ENCODE data around the gene HERC4. TPM values are rescaled to one million over a fixed set of nuclear protein-coding genes. Genes with fewer than 3 reads are reported as not detected.
A peak's percentile ranks its signal among the peaks of the same experiment; 100 is the strongest.
"Not testable (repeated sequence)": the region's sequence is repeated elsewhere in the genome, so short reads cannot be mapped to it uniquely, and the experiment has no call there.

HERC4 gene
- total RNA-seq, 1 experiment from 2014 or later: 41.3 TPM

- DNase-seq (ENCODE audit: low read depth): no peak
Measured at GRCh38 chr10:68047554-68048327, 27.3 kb downstream of the HERC4 start.

GRCh38 chr10:68047122-68047521 lies 28.0 kb downstream of the HERC4 start:
- no peak for DNase-seq (ENCODE audit: low read depth)

- DNase-seq (ENCODE audit: low read depth): no peak
Measured at GRCh38 chr10:68046642-68047041, 28.4 kb downstream of the HERC4 start.

- DNase-seq (ENCODE audit: low read depth): no peak
Measured at GRCh38 chr10:68043030-68043429, 32.1 kb downstream of the HERC4 start.

DNA sequence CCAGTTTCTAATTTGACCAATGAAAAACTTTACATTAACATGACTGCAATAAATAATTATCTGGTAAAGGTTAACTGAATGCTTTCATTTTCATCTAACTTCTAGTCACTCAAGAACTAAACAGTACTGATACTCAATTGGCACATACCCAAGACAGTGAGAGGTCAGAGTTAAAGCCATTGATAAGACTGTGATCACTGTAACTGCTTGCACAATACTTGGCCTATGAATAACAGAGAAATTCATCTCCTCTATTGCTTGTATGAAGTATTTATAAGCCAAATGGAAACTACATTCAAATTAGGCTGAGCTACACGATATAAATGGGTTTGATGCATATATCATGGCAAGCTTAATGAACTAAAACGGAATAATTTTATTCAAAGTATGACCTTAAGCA lies 43.0 kb downstream of the HERC4 start:
- no peak for DNase-seq (ENCODE audit: low read depth)

GRCh38 chr10:68027429-68027828 lies 47.7 kb downstream of the HERC4 start:
- DNase-seq (ENCODE audit: low read depth): no peak

DNA sequence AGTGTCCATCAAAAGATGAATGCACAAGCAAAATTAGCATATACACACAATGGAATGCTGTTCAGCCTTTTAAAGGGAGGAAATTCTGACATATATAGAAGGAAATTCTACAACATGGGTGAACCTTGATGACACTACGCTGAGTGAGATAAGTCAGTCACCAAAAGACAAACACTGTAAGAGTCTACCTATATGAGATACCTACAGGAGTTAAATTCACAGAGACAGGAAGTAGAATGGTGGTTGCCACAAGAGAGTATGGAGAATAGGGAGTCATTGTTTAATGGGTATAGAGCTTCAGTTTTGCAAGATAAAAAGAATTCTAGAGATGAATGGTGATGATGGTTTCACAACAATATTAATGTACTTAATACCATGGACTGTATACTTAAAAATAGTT lies 51.8 kb downstream of the HERC4 start:
- DNase-seq (ENCODE audit: low read depth): no peak

- DNase-seq (ENCODE audit: low read depth): not testable (repeated sequence)
Measured at GRCh38 chr10:68022324-68022723, 52.8 kb downstream of the HERC4 start.

DNA sequence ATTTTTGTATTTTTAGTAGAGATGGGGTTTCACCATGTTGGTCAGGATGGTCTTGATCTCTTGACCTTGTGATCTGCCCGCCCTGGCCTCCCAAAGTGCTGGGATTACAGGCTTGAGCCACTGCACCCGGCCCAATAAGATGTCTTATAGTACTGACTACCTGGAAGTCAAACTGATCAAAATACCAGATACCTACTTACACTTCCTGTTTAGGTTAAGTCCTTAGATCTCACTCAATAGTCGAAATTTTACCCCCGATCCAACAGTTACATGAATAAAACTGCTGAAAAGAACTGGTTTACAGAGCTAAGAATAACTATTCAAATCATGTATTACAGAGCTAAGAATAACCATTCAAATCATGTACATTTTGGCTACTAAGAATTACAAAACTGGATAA lies 58.6 kb downstream of the HERC4 start:
- DNase-seq (ENCODE audit: low read depth): not testable (repeated sequence)

GRCh38 chr10:68010426-68010940 lies 64.6 kb downstream of the HERC4 start:
- DNase-seq (ENCODE audit: low read depth): no peak

DNA sequence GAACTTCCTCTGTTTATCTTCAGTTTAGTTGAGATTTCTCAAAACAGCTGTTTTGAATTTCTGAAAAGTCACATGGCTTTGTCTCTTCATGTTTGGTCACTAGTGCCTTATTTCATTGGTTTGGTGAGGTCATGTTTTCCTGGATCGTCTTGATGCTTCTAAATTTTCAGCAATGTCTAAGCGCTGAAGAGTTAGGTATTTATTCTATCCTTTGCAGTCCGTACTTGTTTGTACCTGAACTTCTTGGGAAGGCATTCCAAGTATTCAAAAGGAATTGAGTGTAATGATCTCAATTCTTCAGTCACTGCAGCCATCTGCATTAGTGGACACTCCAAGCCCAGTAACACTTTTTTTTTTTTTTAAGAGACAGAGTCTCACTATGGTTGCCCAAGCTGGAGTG lies 67.7 kb downstream of the HERC4 start:
- DNase-seq (ENCODE audit: low read depth): no peak

DNA sequence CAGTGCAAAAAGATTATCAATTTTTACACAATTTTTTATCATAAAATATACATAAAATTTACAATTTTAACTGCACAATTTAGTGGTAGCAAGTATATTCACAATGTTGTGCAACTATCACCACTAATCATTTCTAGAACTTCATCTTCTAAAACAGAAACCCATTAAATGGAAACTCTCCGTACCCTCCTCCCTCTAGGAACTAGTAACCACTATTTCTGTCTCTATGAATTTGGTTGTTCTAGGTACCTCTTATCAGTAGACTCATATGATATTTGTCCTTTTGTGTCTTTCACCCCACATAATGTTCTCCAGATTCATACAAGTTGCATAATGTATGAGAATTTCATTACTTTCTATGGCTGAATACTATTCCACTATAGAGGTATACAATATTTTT lies 73.5 kb downstream of the HERC4 start:
- DNase-seq (ENCODE audit: low read depth): no peak

- DNase-seq (ENCODE audit: low read depth): no peak
Measured at GRCh38 chr10:68001000-68001399, 74.1 kb downstream of the HERC4 start.

- DNase-seq (ENCODE audit: low read depth): no peak
Measured at GRCh38 chr10:67990093-67990492, 85.0 kb downstream of the HERC4 start.

- no peak for DNase-seq (ENCODE audit: low read depth)
Measured at GRCh38 chr10:67988606-67989005, 86.5 kb downstream of the HERC4 start.

DNA sequence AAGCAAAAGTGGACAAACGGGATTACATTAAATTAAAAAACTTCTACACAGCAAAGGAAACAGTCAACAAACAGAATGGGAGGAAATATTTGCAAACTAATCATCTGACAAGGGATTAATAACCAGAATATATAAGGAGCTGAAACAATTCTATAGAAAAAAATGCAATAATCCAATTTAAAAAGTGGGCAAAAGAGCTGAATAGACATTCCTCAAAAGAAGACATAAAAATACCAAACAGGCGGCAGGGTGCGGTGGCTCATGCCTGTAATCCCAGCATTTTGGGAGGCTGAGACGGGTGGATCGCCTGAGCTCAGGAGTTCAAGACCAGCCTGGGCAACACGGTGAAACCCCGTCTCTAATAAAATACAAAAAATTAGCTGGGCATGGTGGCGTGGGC lies 92.5 kb downstream of the HERC4 start:
- DNase-seq (ENCODE audit: low read depth): not testable (repeated sequence)

DNA sequence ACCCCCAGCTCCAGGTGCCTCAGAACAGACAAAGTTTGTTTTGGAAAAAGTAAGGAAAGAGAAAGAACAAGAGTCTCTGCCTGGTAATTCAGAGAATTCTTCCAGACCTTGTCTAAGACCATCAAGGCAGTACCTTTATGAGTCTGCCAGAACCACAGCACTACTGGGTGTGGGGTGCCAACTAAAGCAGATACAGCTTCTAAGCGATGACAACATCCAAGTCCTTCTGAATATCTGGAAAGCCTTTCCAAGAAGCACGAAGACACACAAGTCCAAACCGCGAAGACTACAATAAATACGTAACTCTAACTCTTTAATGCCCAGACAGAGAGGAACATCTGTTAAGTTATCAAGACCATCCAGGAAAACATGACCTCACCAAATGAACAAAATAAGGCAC lies 96.3 kb downstream of the HERC4 start:
- no peak for DNase-seq (ENCODE audit: low read depth)

GRCh38 chr10:67977251-67977650 lies 97.8 kb downstream of the HERC4 start:
- no peak for DNase-seq (ENCODE audit: low read depth)

- peak; percentile 0 for DNase-seq (ENCODE audit: low read depth)
Measured at GRCh38 chr10:67976292-67977245, 98.5 kb downstream of the HERC4 start.

DNA sequence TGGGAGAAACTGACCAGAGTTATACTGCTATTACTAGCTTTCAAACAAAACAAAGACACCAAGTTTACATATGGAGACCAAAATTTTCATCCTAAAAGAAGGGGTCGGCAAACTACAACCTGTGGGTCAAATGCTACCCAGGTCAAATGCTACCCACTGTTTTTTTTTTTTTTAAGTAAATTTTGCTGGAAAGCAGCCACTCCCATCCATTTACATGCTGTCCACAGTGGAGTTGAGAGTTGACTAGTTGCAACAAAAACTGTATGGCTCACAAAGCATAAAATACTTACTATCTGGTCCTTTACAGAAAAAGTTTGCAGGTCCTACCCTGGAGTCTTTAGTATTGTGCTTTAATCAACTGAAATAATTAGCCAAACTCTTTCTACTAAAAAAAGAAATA lies 99.2 kb downstream of the HERC4 start:
- no peak for DNase-seq (ENCODE audit: low read depth)

DNA sequence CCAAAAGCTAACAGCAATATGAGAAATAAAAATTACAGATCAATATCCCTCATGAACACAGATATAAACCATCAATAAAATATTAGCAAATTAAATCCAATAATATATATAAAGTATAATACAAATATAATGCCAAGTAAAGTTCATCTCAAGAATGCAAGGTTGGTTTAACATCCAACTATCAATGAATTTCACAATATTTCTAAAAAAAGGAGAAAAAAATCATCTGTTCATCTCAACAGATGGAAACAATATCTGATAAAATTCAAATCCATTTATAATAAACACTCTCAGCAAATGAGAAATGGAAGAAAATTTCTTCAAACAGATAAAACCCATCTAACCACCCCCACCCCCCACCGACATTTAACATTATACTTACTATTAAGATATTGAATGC lies 103.8 kb downstream of the HERC4 start:
- no peak for DNase-seq (ENCODE audit: low read depth)

DNA sequence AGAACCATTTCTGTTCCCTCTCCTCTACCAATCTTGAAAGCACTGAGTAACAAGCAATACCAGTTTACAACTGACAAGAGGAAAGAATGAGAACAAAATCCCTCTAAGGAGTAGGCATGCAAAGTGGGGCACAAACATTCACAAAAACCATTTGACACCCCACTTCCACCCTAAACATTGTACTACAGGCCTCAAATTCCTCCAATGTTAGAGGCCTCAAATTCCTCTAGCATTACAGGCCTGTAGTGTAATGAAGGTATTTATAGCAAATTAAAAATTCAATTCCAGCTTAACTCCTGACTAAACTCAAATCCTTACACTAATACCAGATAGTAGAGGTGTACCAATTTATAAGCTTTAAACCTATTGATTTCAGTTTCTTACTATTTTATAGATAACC lies 105.2 kb downstream of the HERC4 start:
- no peak for DNase-seq (ENCODE audit: low read depth)

GRCh38 chr10:67966035-67966434 lies 109.0 kb downstream of the HERC4 start:
- DNase-seq (ENCODE audit: low read depth): not testable (repeated sequence)

Data from RPMI7951 (cell line).